IMR-90 (cell line): ENCODE data around the gene OR2A25. TPM values are rescaled to one million over a fixed set of nuclear protein-coding genes. Genes with fewer than 3 reads are reported as not detected.

ENCODE experiments used
- ATAC-seq: fragments of 200-7000 bp; cut with Tn5 transposase; 2 replicates; pipeline ENCODE4 v1.9.1; 2020; ENCODE audit warnings: low read depth, mild to moderate bottlenecking, moderate library complexity
- BruUV-seq: library from RNA; stranded (reverse); fragments of 400-500 nt; replicated peaks from 2 replicates; lab custom pipeline; 2021; lab: Mats Ljungman, UMichigan
- CTCF ChIA-PET: fragments of 300-600 bp; formaldehyde crosslinking; extraction: SDS; loops from one replicate; lab custom pipeline; 2021; ENCODE audit warnings: antibody characterized with exemption; lab: Yijun Ruan, JAX
- POLR2A ChIA-PET: fragments of 300-600 bp; sonication (Branson Sonifier 250); formaldehyde crosslinking; loops from one replicate; lab custom pipeline; 2022; ENCODE audit warnings: antibody characterized with exemption; ENCODE audit not compliant: unreplicated experiment; lab: Charles Lee
- DNase-seq: peaks from one replicate; pipeline ENCODE4 v3.0.0; 2013
- H2AFZ ChIP-seq: replicated peaks from 2 replicates; pipeline ENCODE3; 2013; ENCODE audit warnings: low read length, mild to moderate bottlenecking; ENCODE audit not compliant: poor library complexity
- H2AK5ac ChIP-seq: 2 replicates; pipeline ENCODE4 v1.6.1; 2013; ENCODE audit warnings: low read depth, low read length, inconsistent platforms
- H2AK9ac ChIP-seq: replicated peaks from 2 replicates; pipeline ENCODE3; 2013; ENCODE audit warnings: mild to moderate bottlenecking, low read depth, low read length, moderate library complexity; ENCODE audit not compliant: poor library complexity
- H2BK120ac ChIP-seq: 2 replicates; pipeline ENCODE4 v1.6.1; 2013; ENCODE audit warnings: low read depth, low read length, inconsistent platforms
- H2BK15ac ChIP-seq: 3 replicates; pipeline ENCODE4 v1.6.1; 2013; ENCODE audit warnings: low read depth, low read length, inconsistent platforms
- H2BK20ac ChIP-seq: 2 replicates; pipeline ENCODE4 v1.6.1; 2013; ENCODE audit warnings: low read depth, mild to moderate bottlenecking, inconsistent platforms, low read length, moderate library complexity
- H2BK5ac ChIP-seq: 2 replicates; pipeline ENCODE4 v1.6.1; 2013; ENCODE audit warnings: mild to moderate bottlenecking, low read depth, low read length, inconsistent platforms; ENCODE audit not compliant: poor library complexity, severe bottlenecking
- H3K14ac ChIP-seq: replicated peaks from 2 replicates; pipeline ENCODE4 v1.6.1; 2013; ENCODE audit warnings: low read depth, low read length, inconsistent platforms
- H3K18ac ChIP-seq: 2 replicates; pipeline ENCODE4 v1.6.1; 2013; ENCODE audit warnings: low read depth, low read length, control low read depth
- H3K23ac ChIP-seq: 2 replicates; pipeline ENCODE4 v1.6.1; 2013; ENCODE audit warnings: low read depth, low read length, inconsistent platforms
- H3K27ac ChIP-seq: 2 replicates; pipeline ENCODE4 v1.5.1; 2013; ENCODE audit warnings: mild to moderate bottlenecking, control low read depth, low read length; ENCODE audit not compliant: insufficient read depth
- H3K27me3 ChIP-seq: 2 replicates; pipeline ENCODE4 v1.6.1; 2013; ENCODE audit warnings: low read length; ENCODE audit not compliant: control insufficient read depth, insufficient read depth
- H3K36me3 ChIP-seq: 2 replicates; pipeline ENCODE4 v1.6.1; 2013; ENCODE audit warnings: low read length, mixed read lengths; ENCODE audit not compliant: control insufficient read depth, insufficient read depth
- H3K4ac ChIP-seq: 2 replicates; pipeline ENCODE4 v1.6.1; 2013; ENCODE audit warnings: low read depth, low read length, inconsistent platforms
- H3K4me1 ChIP-seq: 2 replicates; pipeline ENCODE4 v1.6.1; 2013; ENCODE audit warnings: low read length, mixed read lengths; ENCODE audit not compliant: control insufficient read depth, insufficient read depth
- H3K4me2 ChIP-seq: 2 replicates; pipeline ENCODE4 v1.6.1; 2013; ENCODE audit warnings: low read depth, mild to moderate bottlenecking, control low read depth, low read length, moderate library complexity
- H3K4me3 ChIP-seq: 2 replicates; pipeline ENCODE4 v1.5.1; 2013; ENCODE audit warnings: low read depth, mild to moderate bottlenecking, control low read depth, low read length, moderate library complexity; ENCODE audit not compliant: insufficient read depth
- H3K56ac ChIP-seq: 2 replicates; pipeline ENCODE4 v1.6.1; 2013; ENCODE audit warnings: low read length, inconsistent platforms; ENCODE audit not compliant: insufficient read depth; ENCODE audit errors: extremely low read depth
- H3K79me1 ChIP-seq, 2 experiments: 2 replicates each; pipeline ENCODE4 v1.6.1; 2013; ENCODE audit warnings: low read length in 2 of 2, inconsistent platforms in 1 of 2, low read depth in 1 of 2
- H3K9ac ChIP-seq: 2 replicates; pipeline ENCODE4 v1.6.1; 2013; ENCODE audit warnings: low read depth, low read length, control low read depth
- H3K9me1 ChIP-seq: 2 replicates; pipeline ENCODE4 v1.6.1; 2013; ENCODE audit warnings: low read length, inconsistent platforms; ENCODE audit not compliant: insufficient read depth
- H3K9me3 ChIP-seq: 2 replicates; pipeline ENCODE4 v1.6.1; 2013; ENCODE audit warnings: low read length; ENCODE audit not compliant: control insufficient read depth, insufficient read depth
- H4K20me1 ChIP-seq: 2 replicates; pipeline ENCODE4 v1.6.1; 2013; ENCODE audit warnings: low read length, inconsistent platforms; ENCODE audit not compliant: insufficient read depth
- H4K5ac ChIP-seq: 2 replicates; pipeline ENCODE4 v1.6.1; 2013; ENCODE audit warnings: mild to moderate bottlenecking, low read depth, low read length, control low read depth
- H4K8ac ChIP-seq, 2 experiments: 2 replicates each; pipeline ENCODE4 v1.6.1; 2013; ENCODE audit warnings: low read depth in 2 of 2, low read length in 2 of 2, control low read depth in 1 of 2, inconsistent platforms in 1 of 2
- H4K91ac ChIP-seq: 2 replicates; pipeline ENCODE4 v1.6.1; 2013; ENCODE audit warnings: low read depth, low read length, inconsistent platforms; ENCODE audit not compliant: insufficient read depth
- CHD1 ChIP-seq: IDR thresholded peaks from 2 replicates; pipeline ENCODE4 v1.6.1; 2012; ENCODE audit warnings: low read depth, low read length, improper control_type of control experiment
- FOS ChIP-seq: fragments of 150-350 bp; IDR thresholded peaks from 2 replicates; pipeline ENCODE4 v1.6.1; 2016; ENCODE audit warnings: low read depth, low read length
- MAZ ChIP-seq: IDR thresholded peaks from 2 replicates; pipeline ENCODE4 v1.6.1; 2012; ENCODE audit warnings: low read depth, mild to moderate bottlenecking, low read length, improper control_type of control experiment, moderate library complexity, borderline replicate concordance
- NFE2L2 ChIP-seq: fragments of 150-350 bp; IDR thresholded peaks from 2 replicates; pipeline ENCODE4 v1.6.1; 2016; ENCODE audit warnings: low read depth, mild to moderate bottlenecking, low read length
- RAD21 ChIP-seq: IDR thresholded peaks from 2 replicates; pipeline ENCODE4 v1.6.1; 2012; ENCODE audit warnings: low read length, improper control_type of control experiment
- WGBS, 2 experiments: methylation state at CpG; one replicate each; pipeline versions ENCODE4 v1.1.5 to v1.1.7; 2013; ENCODE audit warnings: missing lambda C conversion rate in 2 of 2; ENCODE audit not compliant: insufficient read length in 1 of 2; ENCODE audit errors: extremely low coverage in 2 of 2; 5-methylcytosine and 5-hydroxymethylcytosine counted together
- dilution Hi-C: fragments of 300-500 bp; cut with HindIII; formaldehyde crosslinking; loops from one replicate; pipeline ENCODE4 v1.14.3; 2018; ENCODE audit warnings: low sequenced_read_pairs; ENCODE audit not compliant: unreplicated experiment
- in situ Hi-C: fragments of 300-500 bp; cut with MboI; formaldehyde crosslinking; loops from 3 replicates; pipeline ENCODE4 v1.14.3; 2019; ENCODE audit warnings: low sequenced_read_pairs, inconsistent platforms, mixed read lengths
- intact Hi-C: fragments of 100-400 bp; cut with micrococcal nuclease; formaldehyde crosslinking; loops from 2 replicates; pipeline ENCODE4 v1.10.0; 2022
- polyA plus RNA-seq, 3 experiments: library from polyadenylated mRNA; depleted of rRNA; stranded (reverse); fragments of >200 nt; gene quantifications; 2 replicates each; pipeline ENCODE4 v1.2.3, GENCODE V29; 2012; ENCODE audit warnings: low replicate concordance in 1 of 3
- total RNA-seq: library from RNA; depleted of rRNA; stranded (reverse); fragments of >200 nt; gene quantifications from 2 replicates; pipeline ENCODE4 v1.2.3, GENCODE V29; 2012

The OR2A25 gene
- total and polyA plus RNA-seq, 2 of the 4 experiments (the other 2 are of a cell fraction): not detected

DNA sequence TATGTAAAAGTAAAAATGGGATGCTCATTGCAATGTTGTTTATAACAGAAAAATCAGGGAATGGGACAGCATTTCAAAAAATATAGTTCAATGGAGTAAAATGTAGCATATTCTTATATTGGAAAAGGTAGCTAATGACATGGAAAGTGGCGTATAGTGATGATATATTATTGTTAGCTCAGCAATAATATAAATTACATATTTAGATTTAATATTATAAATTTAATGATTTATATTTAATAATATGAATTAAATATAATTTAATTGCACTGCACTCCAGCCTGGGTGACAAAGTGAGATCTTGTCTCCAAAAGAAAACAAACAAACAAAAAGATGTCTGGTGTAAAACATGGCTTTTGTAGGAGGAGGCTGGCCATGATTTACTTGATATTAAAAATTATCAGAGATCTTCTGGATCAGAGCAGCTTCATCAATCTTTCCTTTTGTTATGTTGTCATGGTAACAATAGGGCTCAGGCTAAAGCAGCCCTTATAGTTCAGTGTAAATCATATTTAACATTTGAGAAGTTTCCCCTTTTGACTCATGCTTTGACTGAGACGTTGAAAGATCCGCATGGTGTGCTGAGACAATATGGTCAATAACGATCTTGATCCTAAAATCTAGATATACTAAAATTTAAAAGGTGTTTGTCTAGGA, 46.3 kb upstream of the OR2A25 start:
- POLR2A ChIA-PET: no interaction called here
- in situ Hi-C loops: no loop called here

More for the DNA sequence above, 46.3 kb upstream of the OR2A25 start:
- BruUV-seq: no TSS peak
- Histone ChIP-seq H2AFZ (no peak overlapping the region), H3K27ac (no peak overlapping the region), H3K4me3 (no peak overlapping the region), H3K36me3 (no peaks in the 10 kb centered on the region), H3K18ac (no peak overlapping the region), H4K8ac (no peak overlapping the region), H2BK5ac (no peak overlapping the region), H3K14ac (no peak overlapping the region), H2BK15ac (no peak overlapping the region), H3K9me1 (no peaks in the 10 kb centered on the region), H2AK9ac (no peak overlapping the region), H3K4ac (no peak overlapping the region), H3K56ac (no peak overlapping the region), H4K91ac (no peak overlapping the region), H3K9ac (no peak overlapping the region), H3K9me3 (no peaks in the 10 kb centered on the region), H3K4me2 (no peak overlapping the region), H2BK120ac (no peak overlapping the region), H4K20me1 (no peaks in the 10 kb centered on the region), H3K4me1 (no peaks in the 10 kb centered on the region), H4K5ac (no peak overlapping the region), H2AK5ac (no peak overlapping the region), H3K79me1 (no peaks in the 10 kb centered on the region), H3K23ac (no peak overlapping the region), H2BK20ac (no peak overlapping the region), H3K27me3 (peaks cover 2% of the 10 kb centered on the region)
- TF ChIP-seq MAZ: no peak
- no peak for TF ChIP-seq FOS
- TF ChIP-seq RAD21: no peak
- no peak for TF ChIP-seq CHD1
- TF ChIP-seq NFE2L2: no peak
- no CpG with 5 or more reads among the region's 4 CpGs for WGBS, 2 experiments
- ATAC-seq: no peak
- dilution Hi-C loops (no loop called here), intact Hi-C loops (no loop called here)
- CTCF ChIA-PET: interaction anchor here (1.2 kb wide), 1 partner anchor 12 kb away, joined by 3 read pairs; no protein-coding TSS in a partner anchor
- DNase-seq: no peak
